Adipocyte (in vitro differentiated cells): ENCODE measurements around the gene COL2A1.

Experiments used
- DNase-seq: peaks from one replicate; pipeline ENCODE4 v3.0.0-alpha.2; 2015; ENCODE audit warnings: low read depth
- H3K27me3 ChIP-seq: replicated peaks from 2 replicates; pipeline ENCODE4 v1.7.0; 2013; ENCODE audit warnings: mild to moderate bottlenecking, low read length, moderate library complexity; ENCODE audit not compliant: control insufficient read depth, insufficient read depth
- H3K36me3 ChIP-seq: 2 replicates; pipeline ENCODE4 v1.7.0; 2013; ENCODE audit warnings: low read length, mild to moderate bottlenecking, moderate library complexity; ENCODE audit not compliant: control insufficient read depth, insufficient read depth, severe bottlenecking
- H3K4me1 ChIP-seq: 2 replicates; pipeline ENCODE4 v1.7.0; 2013; ENCODE audit warnings: mild to moderate bottlenecking, low read length, moderate library complexity; ENCODE audit not compliant: control insufficient read depth, insufficient read depth
- H3K4me3 ChIP-seq: 2 replicates; pipeline ENCODE4 v1.7.0; 2013; ENCODE audit warnings: mild to moderate bottlenecking, low read length, moderate library complexity
- H3K9ac ChIP-seq: 2 replicates; pipeline ENCODE4 v1.7.0; 2013; ENCODE audit warnings: mild to moderate bottlenecking, low read length, moderate library complexity
- H3K9me3 ChIP-seq: 2 replicates; pipeline ENCODE4 v1.7.0; 2013; ENCODE audit warnings: mild to moderate bottlenecking, low read length, moderate library complexity; ENCODE audit not compliant: control insufficient read depth

Gene COL2A1

DNA sequence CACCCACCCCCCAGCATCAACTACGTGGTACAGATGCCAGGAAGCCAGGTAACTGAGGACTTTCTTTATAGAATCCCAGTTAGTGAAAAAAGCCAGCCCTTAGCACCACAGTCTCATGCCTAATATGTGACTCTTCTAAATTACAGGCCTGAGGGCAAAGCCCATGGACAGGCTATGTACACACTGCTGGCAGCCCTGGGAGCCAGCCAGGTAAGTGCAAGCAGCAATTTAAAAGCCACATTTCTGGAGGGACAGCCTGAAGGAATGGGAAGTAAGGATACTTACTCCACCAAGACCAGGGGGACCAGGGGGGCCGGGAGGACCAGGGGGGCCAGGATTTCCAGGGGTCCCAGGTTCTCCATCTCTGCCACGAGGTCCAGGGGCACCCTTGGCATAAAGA lies 7.0 kb downstream of the COL2A1 start:
- Histone ChIP-seq H3K36me3 (no peaks in the 10 kb centered on the region), H3K4me1 (peaks cover 16% of the 10 kb centered on the region), H3K4me3 (no peak overlapping the region), H3K9me3 (no peaks in the 10 kb centered on the region), H3K9ac (no peak overlapping the region), H3K27me3 (peaks cover 76% of the 10 kb centered on the region)
- no peak for DNase-seq

DNA sequence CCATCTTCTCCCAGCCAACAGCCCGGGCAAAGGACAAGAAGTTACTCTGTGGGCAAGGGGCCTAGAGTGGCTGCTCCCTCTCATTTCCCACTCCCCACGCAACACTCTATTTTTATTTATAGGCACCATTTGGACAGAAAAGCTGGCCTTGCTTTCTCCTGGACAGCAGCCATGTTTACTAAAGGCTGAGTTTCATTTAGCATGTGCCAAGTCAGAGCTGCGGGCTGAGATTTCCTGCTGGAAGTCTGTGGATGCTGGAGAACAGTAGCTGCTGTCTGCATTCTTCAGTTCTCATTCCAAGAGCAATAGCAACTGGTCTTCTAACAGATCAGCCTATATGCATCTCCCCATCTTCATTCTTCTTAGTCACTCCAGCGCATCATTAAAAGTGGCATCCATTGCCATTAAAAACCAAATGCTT lies 8.3 kb downstream of the COL2A1 start:
- Histone ChIP-seq H3K4me1 (peaks cover 2% of the 10 kb centered on the region), H3K36me3 (no peaks in the 10 kb centered on the region), H3K4me3 (no peak overlapping the region), H3K9me3 (no peaks in the 10 kb centered on the region), H3K27me3 (peaks cover 85% of the 10 kb centered on the region), H3K9ac (no peak overlapping the region)
- peak; percentile 20 for DNase-seq

DNA sequence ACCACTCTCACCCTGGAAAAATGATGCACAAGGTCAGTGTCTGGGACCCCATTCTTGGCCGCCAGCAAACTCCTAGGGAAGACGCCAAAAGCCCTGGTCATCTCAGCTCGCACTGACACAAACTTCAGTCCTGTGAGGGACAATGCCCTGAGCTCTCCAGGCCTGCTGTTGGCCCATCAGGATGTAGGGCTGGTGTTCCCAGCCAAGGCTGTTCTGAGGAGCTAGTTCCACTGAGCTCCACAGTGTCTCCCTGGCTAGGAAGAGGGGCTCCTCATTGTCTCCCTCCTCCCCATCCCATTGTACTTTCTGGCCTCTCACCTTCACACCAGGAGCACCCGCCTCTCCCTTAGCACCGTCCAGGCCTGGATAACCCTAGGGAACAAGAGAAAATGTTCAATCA lies 10.8 kb downstream of the COL2A1 start:
- no peak for DNase-seq
- Histone ChIP-seq H3K4me3 (no peak overlapping the region), H3K9me3 (no peaks in the 10 kb centered on the region), H3K4me1 (no peaks in the 10 kb centered on the region), H3K9ac (no peak overlapping the region), H3K36me3 (no peaks in the 10 kb centered on the region), H3K27me3 (peaks cover 71% of the 10 kb centered on the region)

DNA sequence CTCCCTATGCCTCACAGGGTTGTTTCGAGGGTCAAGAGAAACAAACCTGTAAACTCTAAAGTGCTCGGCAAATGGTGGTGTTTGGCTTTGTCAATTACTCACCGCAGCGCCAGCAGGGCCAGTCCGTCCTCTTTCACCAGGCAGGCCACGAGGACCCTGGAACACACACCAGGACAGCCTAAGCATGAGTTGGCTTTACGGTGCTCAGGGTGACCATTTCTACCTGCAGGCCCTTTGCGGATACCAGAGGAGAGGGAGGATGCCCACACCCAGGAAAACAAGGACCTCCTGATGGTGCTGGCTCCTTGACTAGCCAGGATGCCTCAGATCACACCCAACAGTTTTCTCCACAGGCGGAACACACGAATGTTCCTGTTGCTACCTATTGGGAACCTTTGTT lies 11.5 kb downstream of the COL2A1 start:
- H3K36me3 ChIP-seq = no peaks in the 10 kb centered on the region
- H3K4me1 ChIP-seq = no peaks in the 10 kb centered on the region
- no peaks in the 10 kb centered on the region for H3K9me3 ChIP-seq
- DNase-seq = no peak
- H3K9ac ChIP-seq = no peak overlapping the region
- no peak overlapping the region for H3K4me3 ChIP-seq
- peaks cover 66% of the 10 kb centered on the region for H3K27me3 ChIP-seq

DNA sequence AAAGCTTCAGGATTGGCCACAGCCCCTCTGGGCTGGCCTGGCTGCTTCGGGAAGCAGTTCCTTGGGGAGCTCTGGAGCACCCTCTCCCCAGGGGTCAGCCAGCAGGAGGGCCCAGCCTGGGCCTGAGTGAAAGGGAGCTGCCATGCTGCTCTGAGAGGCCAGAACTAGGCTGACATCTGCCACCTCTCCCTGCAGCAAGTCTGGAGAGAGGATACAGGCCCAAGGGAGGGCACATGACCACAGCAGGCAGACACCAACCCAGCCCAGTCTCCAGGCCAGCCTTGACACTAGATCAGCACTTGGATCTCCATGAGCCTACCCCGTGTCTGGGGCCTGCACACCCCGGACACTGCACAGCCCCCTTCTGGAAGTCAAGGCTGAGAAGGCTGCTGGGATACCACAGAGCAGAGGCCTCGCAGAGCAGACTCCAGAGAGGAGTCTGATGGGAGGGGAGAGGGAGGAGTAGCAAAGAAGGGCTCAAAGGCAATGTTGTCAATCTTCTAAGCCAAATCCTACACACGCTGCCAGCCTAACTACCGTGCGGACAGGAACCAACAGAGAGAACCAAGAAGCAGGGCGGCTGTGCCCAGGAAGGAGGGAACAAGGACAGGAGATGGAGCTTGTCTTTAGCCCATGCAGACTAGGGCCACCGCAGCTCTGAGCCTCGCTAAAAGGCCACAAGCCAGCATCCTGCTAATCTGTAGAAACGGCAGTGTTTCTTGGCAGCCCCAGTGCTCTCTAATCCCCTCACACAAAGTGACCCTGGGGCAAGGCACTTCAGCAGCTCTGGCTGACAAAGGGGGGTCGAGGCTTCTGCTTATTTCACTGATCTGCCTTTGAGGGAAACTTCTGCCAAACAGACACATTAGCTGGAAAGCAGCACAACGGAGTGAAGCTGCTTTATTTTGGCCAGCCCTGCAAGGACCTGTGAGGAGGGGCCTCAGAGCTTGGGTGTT lies 12.9 kb downstream of the COL2A1 start:
- Histone ChIP-seq H3K9me3 (no peaks in the 10 kb centered on the region), H3K9ac (no peak overlapping the region), H3K27me3 (peaks cover 56% of the 10 kb centered on the region), H3K4me1 (no peaks in the 10 kb centered on the region), H3K36me3 (no peaks in the 10 kb centered on the region), H3K4me3 (no peak overlapping the region)
- DNase-seq = no peak

GRCh38 chr12:47990351-47991105 lies 13.7 kb downstream of the COL2A1 start:
- no peaks in the 10 kb centered on the region for H3K9me3 ChIP-seq
- H3K4me1 ChIP-seq = no peaks in the 10 kb centered on the region
- peaks cover 52% of the 10 kb centered on the region for H3K27me3 ChIP-seq
- DNase-seq = no peak
- H3K36me3 ChIP-seq = no peaks in the 10 kb centered on the region
- H3K4me3 ChIP-seq = no peak overlapping the region
- no peak overlapping the region for H3K9ac ChIP-seq

DNA sequence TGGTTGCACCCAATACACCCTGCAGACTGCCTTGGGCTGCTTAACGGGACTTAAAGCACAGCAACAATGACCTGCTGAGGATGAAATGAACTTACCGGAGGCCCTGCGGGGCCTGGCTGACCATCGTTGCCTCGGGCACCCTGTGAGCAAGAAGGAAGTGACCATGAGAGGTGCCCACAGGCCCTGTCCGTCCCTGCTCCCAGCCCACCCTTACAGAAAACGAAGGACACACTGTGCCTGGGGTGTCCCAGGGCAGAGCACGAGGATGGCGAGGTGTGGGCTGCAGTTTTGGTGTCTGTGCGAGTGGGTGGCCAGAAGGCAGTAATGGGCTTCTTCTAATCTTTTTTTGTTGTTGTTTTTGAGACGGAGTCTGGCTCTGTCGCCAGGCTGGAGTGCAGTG lies 14.6 kb downstream of the COL2A1 start:
- no peak for DNase-seq
- Histone ChIP-seq H3K27me3 (peaks cover 49% of the 10 kb centered on the region), H3K9me3 (no peaks in the 10 kb centered on the region), H3K4me1 (no peaks in the 10 kb centered on the region), H3K9ac (no peak overlapping the region), H3K36me3 (no peaks in the 10 kb centered on the region), H3K4me3 (no peak overlapping the region)

GRCh38 chr12:47989023-47989417 lies 15.3 kb downstream of the COL2A1 start:
- Histone ChIP-seq H3K36me3 (no peaks in the 10 kb centered on the region), H3K9me3 (no peaks in the 10 kb centered on the region), H3K4me1 (no peaks in the 10 kb centered on the region), H3K9ac (no peak overlapping the region), H3K4me3 (no peak overlapping the region), H3K27me3 (peaks cover 47% of the 10 kb centered on the region)
- DNase-seq = no peak

DNA sequence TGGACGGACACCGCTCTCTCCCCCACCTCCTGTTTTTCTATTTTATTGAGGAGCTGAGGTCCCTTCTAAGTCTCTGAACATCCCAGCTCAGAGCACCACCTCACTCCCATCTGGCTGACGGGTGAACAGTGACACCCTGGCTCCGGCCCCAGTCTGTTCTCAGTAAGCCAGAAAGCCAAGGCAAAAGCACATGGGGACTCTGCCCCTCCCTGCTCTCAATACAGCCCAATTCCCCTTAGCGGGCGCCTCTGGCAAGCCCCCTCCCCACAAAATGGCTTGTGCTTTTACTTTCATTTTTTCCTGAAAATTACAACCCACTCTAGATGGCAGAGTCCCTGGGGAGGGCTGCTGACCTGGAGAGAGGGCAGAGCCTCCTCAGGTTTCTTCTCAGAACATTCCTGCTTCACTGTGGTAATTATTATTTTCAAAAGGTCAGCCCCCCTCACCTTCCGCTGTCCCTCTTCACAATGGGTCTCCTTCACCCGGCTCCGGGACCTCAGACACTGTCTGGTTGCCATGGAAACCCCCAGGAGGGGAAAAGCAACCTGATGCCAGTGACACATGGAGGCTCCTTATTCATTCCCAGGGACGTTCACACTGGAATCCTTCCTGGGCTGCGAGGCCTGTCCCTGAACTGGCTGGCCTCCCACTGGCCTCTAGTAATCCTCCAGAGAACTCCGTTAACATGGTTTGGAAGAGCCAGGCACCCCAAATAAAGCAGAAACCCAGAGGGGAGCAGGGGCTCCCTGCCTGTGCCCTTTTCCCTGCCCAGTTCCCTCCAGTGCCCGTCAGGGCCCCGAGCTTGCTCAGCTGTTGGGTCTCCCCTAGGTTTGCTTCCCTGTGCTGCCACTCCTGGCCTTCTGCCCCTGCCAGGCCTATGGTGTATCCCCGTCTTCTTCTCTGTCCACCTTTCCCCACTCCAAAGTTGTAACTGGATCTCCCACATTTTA lies 15.9 kb downstream of the COL2A1 start:
- Histone ChIP-seq H3K9ac (no peak overlapping the region), H3K27me3 (peaks cover 41% of the 10 kb centered on the region), H3K4me1 (no peaks in the 10 kb centered on the region), H3K36me3 (no peaks in the 10 kb centered on the region), H3K9me3 (no peaks in the 10 kb centered on the region), H3K4me3 (no peak overlapping the region)
- DNase-seq = peak; percentile 8

DNA sequence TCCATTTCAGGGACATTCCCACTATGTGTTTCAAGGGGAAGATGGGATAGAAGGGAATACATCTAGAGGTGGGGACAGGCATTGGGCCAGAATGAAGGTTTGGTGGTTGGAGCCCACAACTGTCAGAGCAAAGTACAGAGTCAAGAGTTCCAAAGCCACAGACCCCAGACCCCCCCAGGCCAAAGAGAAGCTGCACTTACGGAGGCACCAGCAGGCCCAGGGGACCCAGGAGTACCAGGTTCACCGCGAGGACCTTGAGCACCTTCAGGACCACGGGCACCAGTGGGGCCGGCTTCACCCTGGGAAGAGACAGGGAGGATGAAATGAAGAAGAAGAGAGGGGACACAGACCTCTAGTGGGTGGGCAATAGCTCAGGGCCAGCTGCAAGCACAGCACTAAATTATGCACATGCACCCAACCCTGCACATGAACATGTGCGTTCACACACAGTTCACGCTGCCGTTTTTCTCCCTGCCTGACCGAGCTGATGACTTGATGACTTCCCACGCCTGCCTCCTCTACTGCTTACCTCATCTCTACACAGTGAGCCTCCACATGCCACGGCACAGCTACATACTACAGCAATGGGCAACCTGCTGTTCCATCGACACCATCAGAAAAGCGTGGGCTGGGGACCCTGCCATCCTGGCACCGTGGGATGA lies 16.7 kb downstream of the COL2A1 start:
- Histone ChIP-seq H3K4me1 (no peaks in the 10 kb centered on the region), H3K9me3 (no peaks in the 10 kb centered on the region), H3K4me3 (no peak overlapping the region), H3K27me3 (peaks cover 40% of the 10 kb centered on the region), H3K36me3 (no peaks in the 10 kb centered on the region), H3K9ac (no peak overlapping the region)
- DNase-seq = no peak
